ENCODE data around the gene ELN. TPM values are rescaled to one million over a fixed set of nuclear protein-coding genes. Genes with fewer than 3 reads are reported as not detected.

Gene ELN
- total and polyA plus RNA-seq, 2 donors (not counting 3 experiments of a cell fraction or from before 2014, with no cell fraction given), result 1.7 to 2.6 TPM

DNA sequence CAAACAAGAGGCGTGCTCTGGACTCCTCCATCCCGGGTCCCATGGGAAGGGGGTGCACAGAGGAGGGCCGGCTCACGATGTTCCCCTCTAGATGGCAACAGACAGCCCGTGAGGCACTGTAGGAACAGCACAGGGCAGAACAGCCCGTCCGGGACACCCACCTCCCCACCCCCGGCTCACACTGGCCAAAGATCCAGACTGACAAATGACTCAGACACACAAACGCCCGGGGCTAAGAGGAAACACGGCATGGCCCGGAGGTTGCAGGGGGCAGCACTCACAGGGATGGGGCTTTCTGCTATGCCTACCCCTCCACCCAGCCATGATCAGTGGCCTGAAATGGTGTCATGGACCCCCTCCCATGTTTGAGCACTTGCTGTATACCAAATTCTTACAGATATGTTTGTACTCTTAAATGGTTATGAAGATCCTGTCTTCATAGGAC is 4.9 kb upstream of the ELN start:
- peak; percentile 95 for FAIRE-seq
- intact Hi-C loops (cut with micrococcal nuclease) (loop anchor here (1.0 to 5.0 kb wide), 3 partner anchors 21 to 81 kb away; no protein-coding TSS in a partner anchor), dilution Hi-C loops (cut with MboI; ENCODE audit: extremely low pct_ligation_motif_present, low sequenced_read_pairs) (no loop called here)
- ChIA-PET POLR2A (no interaction called here), CTCF (interaction anchor here (1.7 kb wide), 1 partner anchor 11 kb away, joined by 4 read pairs; no protein-coding TSS in a partner anchor)
- Histone ChIP-seq H3K4me2 (ENCODE audit: insufficient read depth, low read length) (peak overlapping the region; percentile 45), H3K27ac (ENCODE audit: insufficient read depth, low read depth, low read length) (no peak overlapping the region), H3K4me1 (ENCODE audit: control insufficient read depth, extremely low read depth, insufficient read depth, low read length) (peaks cover 16% of the 10 kb centered on the region), H3K9me3 (replicated peaks; ENCODE audit: control insufficient read depth, insufficient read depth, low read length) (no peaks in the 10 kb centered on the region), H4K20me1 (replicated peaks; ENCODE audit: control insufficient read depth, extremely low read depth, insufficient read depth, low read length) (no peaks in the 10 kb centered on the region), H3K9ac (replicated peaks; ENCODE audit: extremely low read depth, insufficient read depth, low read length) (no peak overlapping the region), H3K4me3 (replicated peaks in 1 of 3; ENCODE audit: insufficient read depth in 1 of 3, low read depth in 1 of 3, low read length in 3 of 3) (no peak overlapping the region), H3K36me3 (ENCODE audit: control insufficient read depth in 2 of 2, extremely low read depth in 1 of 2, insufficient read depth in 2 of 2, low read length in 2 of 2) (no peaks in the 10 kb centered on the region), H2AFZ (ENCODE audit: low read depth, low read length) (peak overlapping the region; percentile 80), H3K79me2 (ENCODE audit: control insufficient read depth, insufficient read depth, low read length) (no peaks in the 10 kb centered on the region), H3K27me3 (ENCODE audit: control insufficient read depth in 2 of 2, insufficient read depth in 2 of 2, low read length in 2 of 2) (peaks cover under 1 to 2% of the 10 kb centered on the region in 2 experiments), H3K9me1 (replicated peaks; ENCODE audit: control insufficient read depth, extremely low read depth, insufficient read depth, low read length) (no peaks in the 10 kb centered on the region)
- no TSS peak for BruUV-seq (replicated peaks)
- TF ChIP-seq EZH2 (IDR thresholded peaks at IDR 0.05; ENCODE audit: borderline replicate concordance, low read depth, low read length, severe bottlenecking) (no peak), MYC (IDR thresholded peaks at IDR 0.05; ENCODE audit: low read depth, low read length) (no peak), MAX (IDR thresholded peaks at IDR 0.05; ENCODE audit: insufficient read depth, insufficient read length) (no peak), POLR2AphosphoS5 (IDR thresholded peaks at IDR 0.05; ENCODE audit: insufficient read depth, low read depth, low read length) (peak; percentile 38), JUN (IDR thresholded peaks at IDR 0.05; ENCODE audit: borderline replicate concordance, insufficient read depth, insufficient read length, low read depth) (no peak), GATA2 (IDR thresholded peaks at IDR 0.05; ENCODE audit: insufficient read depth, insufficient read length, low read depth, low read length) (no peak), FOS (IDR thresholded peaks at IDR 0.05; ENCODE audit: borderline replicate concordance, insufficient read depth, low read length) (peak; percentile 67), POLR2A (IDR thresholded peaks at IDR 0.05; ENCODE audit: low read depth, low read length) (no peak)
- TF ChIP-seq, protein P1, sequence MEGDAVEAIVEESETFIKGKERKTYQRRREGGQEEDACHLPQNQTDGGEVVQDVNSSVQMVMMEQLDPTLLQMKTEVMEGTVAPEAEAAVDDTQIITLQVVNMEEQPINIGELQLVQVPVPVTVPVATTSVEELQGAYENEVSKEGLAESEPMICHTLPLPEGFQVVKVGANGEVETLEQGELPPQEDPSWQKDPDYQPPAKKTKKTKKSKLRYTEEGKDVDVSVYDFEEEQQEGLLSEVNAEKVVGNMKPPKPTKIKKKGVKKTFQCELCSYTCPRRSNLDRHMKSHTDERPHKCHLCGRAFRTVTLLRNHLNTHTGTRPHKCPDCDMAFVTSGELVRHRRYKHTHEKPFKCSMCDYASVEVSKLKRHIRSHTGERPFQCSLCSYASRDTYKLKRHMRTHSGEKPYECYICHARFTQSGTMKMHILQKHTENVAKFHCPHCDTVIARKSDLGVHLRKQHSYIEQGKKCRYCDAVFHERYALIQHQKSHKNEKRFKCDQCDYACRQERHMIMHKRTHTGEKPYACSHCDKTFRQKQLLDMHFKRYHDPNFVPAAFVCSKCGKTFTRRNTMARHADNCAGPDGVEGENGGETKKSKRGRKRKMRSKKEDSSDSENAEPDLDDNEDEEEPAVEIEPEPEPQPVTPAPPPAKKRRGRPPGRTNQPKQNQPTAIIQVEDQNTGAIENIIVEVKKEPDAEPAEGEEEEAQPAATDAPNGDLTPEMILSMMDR (IDR thresholded peaks at IDR 0.05; ENCODE audit: extremely low read depth in 1 of 2, insufficient read depth in 1 of 2, low read depth in 1 of 2, low read length in 2 of 2), result peak in 1 of 2 donors; percentile 6
- DNase-seq (ENCODE audit: low read depth, low spot score), result peak; percentile 79

All from endothelial cell of umbilical vein (primary cell).